GM12865 (cell line): ENCODE measurements around the gene ENG.
"Not testable (repeated sequence)": the region's sequence is repeated elsewhere in the genome, so short reads cannot be mapped to it uniquely, and the experiment has no call there.

ENCODE experiments used
- DNase-seq: peaks from one replicate; pipeline ENCODE4 v3.0.0; 2010; ENCODE audit warnings: low read depth
- H3K4me3 ChIP-seq: 2 replicates; pipeline ENCODE4 v1.5.1; 2011; ENCODE audit warnings: mild to moderate bottlenecking, low read depth, low read length, control low read depth
- CTCF ChIP-seq: IDR thresholded peaks from 2 replicates; pipeline ENCODE4 v1.5.1; 2011; ENCODE audit warnings: low read length, control low read depth, low read depth, inconsistent platforms; ENCODE audit not compliant: insufficient read depth; ENCODE audit errors: missing control alignments

ENG gene

GRCh38 chr9:127781806-127782205 is 72.7 kb downstream of the ENG start:
- DNase-seq: no peak
- no peak overlapping the region for H3K4me3 ChIP-seq
- no peak for TF ChIP-seq CTCF

GRCh38 chr9:127780909-127781308 is 73.5 kb downstream of the ENG start:
- not testable (repeated sequence) for DNase-seq

GRCh38 chr9:127780126-127780885 is 74.2 kb downstream of the ENG start:
- H3K4me3 ChIP-seq: no peak overlapping the region
- DNase-seq: no peak
- no peak for TF ChIP-seq CTCF

More at GRCh38 chr9:127780909-127781308, 73.5 kb downstream of the ENG start:
- H3K4me3 ChIP-seq: not testable (repeated sequence)

GRCh38 chr9:127779136-127779981 is 75.1 kb downstream of the ENG start:
- peak overlapping the region; percentile 56 for H3K4me3 ChIP-seq
- peak; percentile 88 for DNase-seq
- no peak for TF ChIP-seq CTCF

- no peak for TF ChIP-seq CTCF
- DNase-seq: peak; percentile 59
- peak within 1 kb of the TSS; percentile 56 for H3K4me3 ChIP-seq
Observed at GRCh38 chr9:127778280-127779135, 76.0 kb downstream of the ENG start, which contains the start of gene SH2D3C. Gene SH2D3C (minus strand): TSS chr9:127778666. CDS start chr9:127778627, 39 bp downstream.

- TF ChIP-seq CTCF: no peak
- peak overlapping the region; percentile 56 for H3K4me3 ChIP-seq
- peak; percentile 44 for DNase-seq
Observed at GRCh38 chr9:127777368-127777980, 77.0 kb downstream of the ENG start.

GRCh38 chr9:127776924-127777289 is 77.6 kb downstream of the ENG start:
- peak overlapping the region; percentile 56 for H3K4me3 ChIP-seq
- peak; percentile 57 for DNase-seq
- no peak for TF ChIP-seq CTCF
